ENCODE measurements around the gene FKBP2. TPM values are rescaled to one million over a fixed set of nuclear protein-coding genes. Genes with fewer than 3 reads are reported as not detected.

Gene FKBP2
- 57.6 and 61.0 TPM in 2 replicates for total RNA-seq (2014; rRNA removed; shearing (Covaris generic))
- 24.2 and 47.1 TPM in 2 replicates for polyA plus RNA-seq (2014; cell fraction: nucleus; rRNA removed)

GRCh38 chr11:64240435-64241240 is at the start of gene FKBP2:
FKBP2 (plus strand) TSS chr11:64241095; CDS start chr11:64242388, 1,293 bp downstream.
- peak; percentile 92 for DNase-seq (ENCODE audit: extremely low read depth, low read depth)

GRCh38 chr11:64192434-64192833 is 48.5 kb upstream of the FKBP2 start:
- DNase-seq (ENCODE audit: extremely low read depth, low read depth), result no peak

- no peak for DNase-seq (ENCODE audit: extremely low read depth, low read depth)
These were observed 44.3 kb upstream of the FKBP2 start for GRCh38 chr11:64196626-64197025.

GRCh38 chr11:64198511-64198910 is 42.4 kb upstream of the FKBP2 start:
- no peak for DNase-seq (ENCODE audit: extremely low read depth, low read depth)

- no peak for DNase-seq (ENCODE audit: extremely low read depth, low read depth)
These were observed 39.4 kb upstream of the FKBP2 start for GRCh38 chr11:64201543-64201942.

- no peak for DNase-seq (ENCODE audit: extremely low read depth, low read depth)
These were observed 37.9 kb upstream of the FKBP2 start for GRCh38 chr11:64202992-64203391.

GRCh38 chr11:64203421-64204079 is 37.3 kb upstream of the FKBP2 start:
- DNase-seq (ENCODE audit: extremely low read depth, low read depth), result no peak

- no peak for DNase-seq (ENCODE audit: extremely low read depth, low read depth)
These were observed 36.8 kb upstream of the FKBP2 start for GRCh38 chr11:64204080-64204440.

- DNase-seq (ENCODE audit: extremely low read depth, low read depth), result peak; percentile 88
These were observed 36.4 kb upstream of the FKBP2 start for GRCh38 chr11:64204464-64204989.

- no peak for DNase-seq (ENCODE audit: extremely low read depth, low read depth)
These were observed 34.2 kb upstream of the FKBP2 start, which contains the start of gene FERMT3 for GRCh38 chr11:64206457-64207255. FERMT3 (plus strand) TSS chr11:64206721; CDS start chr11:64207365, 644 bp downstream.

GRCh38 chr11:64207256-64208085 is 33.4 kb upstream of the FKBP2 start:
- peak; percentile 52 for DNase-seq (ENCODE audit: extremely low read depth, low read depth)

GRCh38 chr11:64208086-64208795 is 32.7 kb upstream of the FKBP2 start:
- no peak for DNase-seq (ENCODE audit: extremely low read depth, low read depth)

GRCh38 chr11:64208796-64209562 is 31.9 kb upstream of the FKBP2 start:
- DNase-seq (ENCODE audit: extremely low read depth, low read depth), result no peak

GRCh38 chr11:64209563-64209843 is 31.4 kb upstream of the FKBP2 start:
- DNase-seq (ENCODE audit: extremely low read depth, low read depth), result no peak

GRCh38 chr11:64210301-64211020 is 30.4 kb upstream of the FKBP2 start:
- DNase-seq (ENCODE audit: extremely low read depth, low read depth), result no peak

- DNase-seq (ENCODE audit: extremely low read depth, low read depth), result no peak
These were observed 29.6 kb upstream of the FKBP2 start for GRCh38 chr11:64211181-64211872.

- DNase-seq (ENCODE audit: extremely low read depth, low read depth), result no peak
These were observed 24.0 kb upstream of the FKBP2 start for GRCh38 chr11:64216879-64217278.
